PC-9 (cell line): ENCODE data around the gene PCDHGA4. TPM values are rescaled to one million over a fixed set of nuclear protein-coding genes. Genes with fewer than 3 reads are reported as not detected.

Source experiments
- BruUV-seq: library from RNA; stranded (reverse); fragments of 400-500 nt; replicated peaks from 2 replicates; lab custom pipeline; 2021; lab: Mats Ljungman, UMichigan
- CTCF ChIA-PET: fragments of 300-600 bp; sonication (Branson Sonifier 250); formaldehyde crosslinking; loops from one replicate; lab custom pipeline; 2022; ENCODE audit warnings: antibody characterized with exemption; lab: Charles Lee
- POLR2A ChIA-PET: fragments of 300-600 bp; sonication (Branson Sonifier 250); formaldehyde crosslinking; loops from one replicate; lab custom pipeline; 2022; ENCODE audit warnings: antibody characterized with exemption; ENCODE audit not compliant: unreplicated experiment; lab: Charles Lee
- DNase-seq, 2 experiments: peaks; one replicate each; pipeline versions ENCODE4 v3.0.0 to v3.0.0-alpha.2; 2015 to 2022; ENCODE audit warnings: mixed read lengths in 1 of 2
- H2AFZ ChIP-seq: fragments of 200-600 bp; sonication (generic); 2 replicates; pipeline ENCODE4 v1.8.1; 2017; ENCODE audit warnings: antibody characterized with exemption
- H3F3A ChIP-seq: fragments of 200-600 bp; sonication (generic); 2 replicates; pipeline ENCODE4 v1.8.1; 2017; ENCODE audit warnings: antibody characterized with exemption, mild to moderate bottlenecking, low read depth; ENCODE audit not compliant: insufficient read depth
- H3K27ac ChIP-seq: fragments of 200-600 bp; sonication (generic); 2 replicates; pipeline ENCODE4 v1.6.1; 2016; ENCODE audit warnings: mixed run types
- H3K27me3 ChIP-seq: fragments of 200-600 bp; sonication (generic); 2 replicates; pipeline ENCODE4 v1.6.1; 2016; ENCODE audit warnings: low read depth, mixed run types; ENCODE audit not compliant: insufficient read depth
- H3K36me3 ChIP-seq: fragments of 200-600 bp; sonication (generic); 2 replicates; pipeline ENCODE4 v1.6.1; 2016; ENCODE audit warnings: low read depth, mixed run types
- H3K4me1 ChIP-seq: fragments of 200-600 bp; sonication (generic); replicated peaks from 2 replicates; pipeline ENCODE4 v1.6.1; 2016; ENCODE audit warnings: mixed run types; ENCODE audit not compliant: insufficient read depth
- H3K4me2 ChIP-seq: fragments of 200-600 bp; sonication (generic); 2 replicates; pipeline ENCODE4 v1.6.1; 2017; ENCODE audit warnings: mixed run types
- H3K4me3 ChIP-seq: fragments of 200-600 bp; sonication (generic); 2 replicates; pipeline ENCODE4 v1.6.1; 2016; ENCODE audit warnings: mixed run types
- H3K79me2 ChIP-seq: fragments of 200-600 bp; sonication (generic); 2 replicates; pipeline ENCODE4 v1.6.1; 2017; ENCODE audit warnings: low read depth, mixed run types
- H3K9me2 ChIP-seq: fragments of 200-600 bp; sonication (generic); 2 replicates; pipeline ENCODE4 v1.8.1; 2017; ENCODE audit warnings: mild to moderate bottlenecking; ENCODE audit not compliant: insufficient read depth
- H3K9me3 ChIP-seq: fragments of 200-600 bp; sonication (generic); 2 replicates; pipeline ENCODE4 v1.8.1; 2016; ENCODE audit warnings: low read depth; ENCODE audit not compliant: insufficient read depth
- H4K20me1 ChIP-seq: fragments of 200-600 bp; sonication (generic); 2 replicates; pipeline ENCODE4 v1.8.1; 2017; ENCODE audit not compliant: insufficient read depth
- CTCF ChIP-seq: fragments of 200-600 bp; sonication (generic); conservative IDR thresholded peaks from 2 replicates; pipeline ENCODE4 v1.6.1; 2017; ENCODE audit warnings: mixed run types, antibody characterized with exemption, mild to moderate bottlenecking, moderate library complexity
- EZH2 ChIP-seq: fragments of 200-600 bp; sonication (generic); IDR thresholded peaks from 2 replicates; pipeline ENCODE4 v1.8.0; 2017; ENCODE audit warnings: antibody characterized with exemption, low read depth
- intact Hi-C: fragments of 100-400 bp; cut with micrococcal nuclease; formaldehyde crosslinking; loops from one replicate; pipeline ENCODE4 v1.10.0; 2022; ENCODE audit not compliant: unreplicated experiment
- total RNA-seq: library from RNA; stranded (reverse); gene quantifications from 2 replicates; pipeline ENCODE4 v1.2.3, GENCODE V29; 2021

The PCDHGA4 gene
- total RNA-seq, 1 experiment from 2014 or later: not detected

- TF ChIP-seq EZH2 (no peak), CTCF (no peak)
- no peak for DNase-seq
- H3K4me1 ChIP-seq: 0 out of 2 replicates have a peak, but pooled peaks cover 5% of the 10 kb centered on the region
- H3K27ac ChIP-seq: no peak overlapping the region
- no peaks in the 10 kb centered on the region for H3K9me2 ChIP-seq
- H3K79me2 ChIP-seq: peaks cover 25% of the 10 kb centered on the region
- ChIA-PET POLR2A (no interaction called here), CTCF (no interaction called here)
- H3F3A ChIP-seq: peaks cover 36% of the 10 kb centered on the region
- no TSS peak for BruUV-seq
- intact Hi-C loops: loop anchor here (10.0 kb wide), 2 partner anchors 93 to 203 kb away; partner anchors contain the start of genes PCDHGA10 and PCDHGB7
- H3K27me3 ChIP-seq: peaks cover 6% of the 10 kb centered on the region; the same call in 1 of the 2 replicates
- no peak overlapping the region for H3K4me3 ChIP-seq
- H2AFZ ChIP-seq: no peak overlapping the region
- H3K36me3 ChIP-seq: peaks cover 29% of the 10 kb centered on the region
- H4K20me1 ChIP-seq: no peaks in the 10 kb centered on the region
- no peak overlapping the region for H3K4me2 ChIP-seq
- H3K9me3 ChIP-seq: peaks cover 52% of the 10 kb centered on the region
Measured at GRCh38 chr5:141322261-141322660, 32.6 kb upstream of the PCDHGA4 start.

GRCh38 chr5:141326088-141326854 is 28.6 kb upstream of the PCDHGA4 start:
- peaks cover 7% of the 10 kb centered on the region; the same call in 1 of the 2 replicates for H3F3A ChIP-seq
- peak overlapping the region; percentile 77 for H2AFZ ChIP-seq
- peak; percentile 45 to 56 for DNase-seq
- peaks cover 19% of the 10 kb centered on the region for H3K9me3 ChIP-seq
- peak overlapping the region; percentile 23; the same call in 1 of the 2 replicates for H3K4me3 ChIP-seq
- no peaks in the 10 kb centered on the region; the same call in 1 of the 2 replicates for H3K27me3 ChIP-seq
- H4K20me1 ChIP-seq: no peaks in the 10 kb centered on the region
- H3K4me2 ChIP-seq: peak overlapping the region; percentile 60
- BruUV-seq: no TSS peak
- ChIA-PET CTCF (no interaction called here), POLR2A (no interaction called here)
- H3K9me2 ChIP-seq: no peaks in the 10 kb centered on the region
- H3K79me2 ChIP-seq: no peaks in the 10 kb centered on the region
- intact Hi-C loops: loop anchor here (5.0 to 10.0 kb wide), 3 partner anchors 89 to 236 kb away; partner anchors contain the start of genes PCDHGA10 and PCDHGB7
- no peak overlapping the region for H3K27ac ChIP-seq
- H3K4me1 ChIP-seq: 0 out of 2 replicates have a peak, but pooled peaks cover 2% of the 10 kb centered on the region
- TF ChIP-seq CTCF (peak; percentile 55; the same call in 1 of the 2 replicates), EZH2 (no peak)
- 0 out of 2 replicates have a peak, but pooled peaks cover 4% of the 10 kb centered on the region for H3K36me3 ChIP-seq

GRCh38 chr5:141328231-141328630 is 26.6 kb upstream of the PCDHGA4 start:
- no peaks in the 10 kb centered on the region for H4K20me1 ChIP-seq
- H3K4me1 ChIP-seq: no peaks in the 10 kb centered on the region
- intact Hi-C loops: loop anchor here (5.0 to 10.0 kb wide), 3 partner anchors 87 to 234 kb away; partner anchors contain the start of genes PCDHGA10 and PCDHGB7
- no peak overlapping the region for H3K4me3 ChIP-seq
- ChIA-PET CTCF (no interaction called here), POLR2A (no interaction called here)
- no peaks in the 10 kb centered on the region for H3K79me2 ChIP-seq
- H3K27me3 ChIP-seq: no peaks in the 10 kb centered on the region; the same call in 1 of the 2 replicates
- H2AFZ ChIP-seq: no peak overlapping the region
- no peaks in the 10 kb centered on the region for H3F3A ChIP-seq
- TF ChIP-seq CTCF (no peak), EZH2 (no peak)
- H3K27ac ChIP-seq: no peak overlapping the region
- no TSS peak for BruUV-seq
- no peak overlapping the region for H3K4me2 ChIP-seq
- DNase-seq: no peak
- H3K9me3 ChIP-seq: no peaks in the 10 kb centered on the region
- no peaks in the 10 kb centered on the region for H3K36me3 ChIP-seq
- H3K9me2 ChIP-seq: no peaks in the 10 kb centered on the region
